ENCODE results near the gene KRT74.

DNA sequence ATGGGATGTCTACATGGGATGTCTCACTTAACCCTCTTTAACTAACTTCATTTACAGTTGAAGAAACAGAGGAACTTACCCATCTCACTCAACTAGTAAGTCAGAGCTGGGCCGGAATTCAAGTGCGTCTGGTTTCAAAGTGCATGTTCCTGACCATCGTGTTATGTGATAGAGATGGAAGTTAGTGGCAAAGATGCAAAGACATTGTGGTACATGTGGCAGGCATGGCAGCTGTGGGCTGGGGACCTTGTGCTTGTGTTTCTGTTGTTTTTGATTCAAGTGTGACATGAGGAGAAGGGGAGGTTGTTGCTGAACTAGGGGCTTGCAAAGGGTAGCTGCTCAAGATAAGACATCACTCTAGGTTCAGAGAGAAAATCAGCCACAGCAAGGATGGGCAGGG is 2.3 kb upstream of the KRT74 start:
- TF ChIP-seq, protein P1, sequence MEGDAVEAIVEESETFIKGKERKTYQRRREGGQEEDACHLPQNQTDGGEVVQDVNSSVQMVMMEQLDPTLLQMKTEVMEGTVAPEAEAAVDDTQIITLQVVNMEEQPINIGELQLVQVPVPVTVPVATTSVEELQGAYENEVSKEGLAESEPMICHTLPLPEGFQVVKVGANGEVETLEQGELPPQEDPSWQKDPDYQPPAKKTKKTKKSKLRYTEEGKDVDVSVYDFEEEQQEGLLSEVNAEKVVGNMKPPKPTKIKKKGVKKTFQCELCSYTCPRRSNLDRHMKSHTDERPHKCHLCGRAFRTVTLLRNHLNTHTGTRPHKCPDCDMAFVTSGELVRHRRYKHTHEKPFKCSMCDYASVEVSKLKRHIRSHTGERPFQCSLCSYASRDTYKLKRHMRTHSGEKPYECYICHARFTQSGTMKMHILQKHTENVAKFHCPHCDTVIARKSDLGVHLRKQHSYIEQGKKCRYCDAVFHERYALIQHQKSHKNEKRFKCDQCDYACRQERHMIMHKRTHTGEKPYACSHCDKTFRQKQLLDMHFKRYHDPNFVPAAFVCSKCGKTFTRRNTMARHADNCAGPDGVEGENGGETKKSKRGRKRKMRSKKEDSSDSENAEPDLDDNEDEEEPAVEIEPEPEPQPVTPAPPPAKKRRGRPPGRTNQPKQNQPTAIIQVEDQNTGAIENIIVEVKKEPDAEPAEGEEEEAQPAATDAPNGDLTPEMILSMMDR (IDR thresholded peaks at IDR 0.05), result no peak
- TF ChIP-seq POLR2A (IDR thresholded peaks at IDR 0.05) (no peak), EP300 (IDR thresholded peaks at IDR 0.05) (no peak)

Data from gastroesophageal sphincter (tissue), 3 donors.